ENCODE results near the gene MSI2.

The MSI2 gene

GRCh38 chr17:57629470-57629869, 373.1 kb downstream of the MSI2 start:
- TF ChIP-seq, protein P1, sequence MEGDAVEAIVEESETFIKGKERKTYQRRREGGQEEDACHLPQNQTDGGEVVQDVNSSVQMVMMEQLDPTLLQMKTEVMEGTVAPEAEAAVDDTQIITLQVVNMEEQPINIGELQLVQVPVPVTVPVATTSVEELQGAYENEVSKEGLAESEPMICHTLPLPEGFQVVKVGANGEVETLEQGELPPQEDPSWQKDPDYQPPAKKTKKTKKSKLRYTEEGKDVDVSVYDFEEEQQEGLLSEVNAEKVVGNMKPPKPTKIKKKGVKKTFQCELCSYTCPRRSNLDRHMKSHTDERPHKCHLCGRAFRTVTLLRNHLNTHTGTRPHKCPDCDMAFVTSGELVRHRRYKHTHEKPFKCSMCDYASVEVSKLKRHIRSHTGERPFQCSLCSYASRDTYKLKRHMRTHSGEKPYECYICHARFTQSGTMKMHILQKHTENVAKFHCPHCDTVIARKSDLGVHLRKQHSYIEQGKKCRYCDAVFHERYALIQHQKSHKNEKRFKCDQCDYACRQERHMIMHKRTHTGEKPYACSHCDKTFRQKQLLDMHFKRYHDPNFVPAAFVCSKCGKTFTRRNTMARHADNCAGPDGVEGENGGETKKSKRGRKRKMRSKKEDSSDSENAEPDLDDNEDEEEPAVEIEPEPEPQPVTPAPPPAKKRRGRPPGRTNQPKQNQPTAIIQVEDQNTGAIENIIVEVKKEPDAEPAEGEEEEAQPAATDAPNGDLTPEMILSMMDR (conservative IDR thresholded peaks at IDR 0.05; ENCODE audit: low read depth, low read length): no peak

GRCh38 chr17:57629886-57630285, 373.6 kb downstream of the MSI2 start:
- TF ChIP-seq, protein P1 (conservative IDR thresholded peaks at IDR 0.05; ENCODE audit: low read depth, low read length): no peak
- no peak overlapping the region for H3K4me3 ChIP-seq (ENCODE audit: low read depth, low read length)
- DNase-seq (ENCODE audit: low read depth): no peak

More at GRCh38 chr17:57629470-57629869, 373.1 kb downstream of the MSI2 start:
- no peak overlapping the region for H3K4me3 ChIP-seq (ENCODE audit: low read depth, low read length)
- DNase-seq (ENCODE audit: low read depth): no peak

- TF ChIP-seq, protein P1 (conservative IDR thresholded peaks at IDR 0.05; ENCODE audit: low read depth, low read length): no peak
- DNase-seq (ENCODE audit: low read depth): no peak
- no peak overlapping the region for H3K4me3 ChIP-seq (ENCODE audit: low read depth, low read length)
Measured at GRCh38 chr17:57630736-57631135, 374.4 kb downstream of the MSI2 start.

DNA sequence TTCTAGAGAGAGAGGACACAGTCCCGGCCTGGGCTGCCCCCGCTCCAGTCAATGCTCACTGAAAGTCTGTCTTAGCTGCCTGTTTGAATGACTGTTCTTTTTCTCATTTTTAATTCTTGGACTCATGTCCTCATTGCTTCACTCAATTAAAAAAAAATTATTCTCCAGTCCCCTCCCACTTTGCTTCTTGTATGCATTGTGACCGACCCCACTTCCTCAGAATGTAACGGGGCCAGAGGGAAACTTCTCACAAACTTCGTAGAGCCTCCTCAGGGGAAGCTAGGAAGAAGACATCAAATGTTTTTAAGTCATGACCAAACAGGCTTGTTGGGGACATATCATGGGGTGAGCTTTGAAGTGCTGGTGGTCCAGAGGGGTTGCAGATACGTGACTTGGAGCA, 375.5 kb downstream of the MSI2 start:
- no peak overlapping the region for H3K4me3 ChIP-seq (ENCODE audit: low read depth, low read length)
- DNase-seq (ENCODE audit: low read depth): no peak
- TF ChIP-seq, protein P1 (conservative IDR thresholded peaks at IDR 0.05; ENCODE audit: low read depth, low read length): no peak

DNA sequence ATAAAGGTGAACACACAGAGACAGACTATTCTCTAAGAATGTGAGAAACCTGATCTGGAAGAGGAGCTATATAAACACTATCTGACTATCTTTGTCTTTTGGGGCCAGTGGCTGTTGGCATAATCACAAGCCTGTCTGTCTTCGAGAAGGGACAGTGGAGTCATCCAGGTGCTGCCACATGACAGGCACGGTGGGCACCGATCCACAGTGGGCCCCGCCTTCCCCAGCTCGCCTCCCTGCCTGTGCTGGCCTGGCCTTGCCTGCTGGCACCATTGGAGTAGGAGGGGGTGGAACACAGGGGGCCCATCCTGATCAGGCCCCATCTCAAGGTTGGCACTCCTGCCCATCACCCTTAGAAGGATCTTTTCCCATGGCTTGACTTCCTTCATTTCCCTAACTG, 376.0 kb downstream of the MSI2 start:
- H3K4me3 ChIP-seq (ENCODE audit: low read depth, low read length): no peak overlapping the region

DNA sequence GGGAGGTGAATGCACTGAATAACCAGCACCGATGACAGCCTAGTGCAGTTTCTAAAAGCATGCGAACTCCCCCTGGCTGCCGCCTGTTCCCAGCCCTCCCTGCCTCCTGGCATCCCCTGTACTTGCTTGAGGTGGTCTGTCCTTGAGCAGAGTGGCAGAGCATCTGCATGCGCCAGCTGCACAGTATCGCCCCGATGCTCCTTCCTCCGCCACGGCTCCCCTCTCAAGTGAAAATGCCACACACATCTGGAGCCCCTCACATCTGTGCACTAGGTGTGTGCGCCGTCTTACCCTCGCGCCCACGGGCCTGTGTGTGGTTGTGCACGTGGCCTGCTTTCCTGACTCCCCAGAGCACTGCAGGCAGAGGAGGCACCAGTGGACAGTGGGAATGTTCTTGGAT, 376.9 kb downstream of the MSI2 start:
- TF ChIP-seq, protein P1 (conservative IDR thresholded peaks at IDR 0.05; ENCODE audit: low read depth, low read length): no peak
- no peak for DNase-seq (ENCODE audit: low read depth)

More for the DNA sequence above, 376.0 kb downstream of the MSI2 start:
- no peak for DNase-seq (ENCODE audit: low read depth)
- TF ChIP-seq, protein P1 (conservative IDR thresholded peaks at IDR 0.05; ENCODE audit: low read depth, low read length): no peak

GRCh38 chr17:57634713-57635465, 378.6 kb downstream of the MSI2 start:
- TF ChIP-seq, protein P1 (conservative IDR thresholded peaks at IDR 0.05; ENCODE audit: low read depth, low read length): no peak
- peak; percentile 28 for DNase-seq (ENCODE audit: low read depth)
- H3K4me3 ChIP-seq (ENCODE audit: low read depth, low read length): no peak overlapping the region

More for the DNA sequence above, 376.9 kb downstream of the MSI2 start:
- H3K4me3 ChIP-seq (ENCODE audit: low read depth, low read length): no peak overlapping the region

Data from choroid plexus epithelial cell (primary cell).